CD4-positive, alpha-beta T cell treated with Interleukin-2 at 100 ng/mL for 4 hours (primary cell): ENCODE data around the gene MMP24OS.
"Not testable (repeated sequence)": the region's sequence is repeated elsewhere in the genome, so short reads cannot be mapped to it uniquely, and the experiment has no call there.

Experiments used
- DNase-seq: peaks from one replicate; pipeline ENCODE4 v3.0.0-alpha.2; 2020; ENCODE audit warnings: low spot score

MMP24OS gene

DNA sequence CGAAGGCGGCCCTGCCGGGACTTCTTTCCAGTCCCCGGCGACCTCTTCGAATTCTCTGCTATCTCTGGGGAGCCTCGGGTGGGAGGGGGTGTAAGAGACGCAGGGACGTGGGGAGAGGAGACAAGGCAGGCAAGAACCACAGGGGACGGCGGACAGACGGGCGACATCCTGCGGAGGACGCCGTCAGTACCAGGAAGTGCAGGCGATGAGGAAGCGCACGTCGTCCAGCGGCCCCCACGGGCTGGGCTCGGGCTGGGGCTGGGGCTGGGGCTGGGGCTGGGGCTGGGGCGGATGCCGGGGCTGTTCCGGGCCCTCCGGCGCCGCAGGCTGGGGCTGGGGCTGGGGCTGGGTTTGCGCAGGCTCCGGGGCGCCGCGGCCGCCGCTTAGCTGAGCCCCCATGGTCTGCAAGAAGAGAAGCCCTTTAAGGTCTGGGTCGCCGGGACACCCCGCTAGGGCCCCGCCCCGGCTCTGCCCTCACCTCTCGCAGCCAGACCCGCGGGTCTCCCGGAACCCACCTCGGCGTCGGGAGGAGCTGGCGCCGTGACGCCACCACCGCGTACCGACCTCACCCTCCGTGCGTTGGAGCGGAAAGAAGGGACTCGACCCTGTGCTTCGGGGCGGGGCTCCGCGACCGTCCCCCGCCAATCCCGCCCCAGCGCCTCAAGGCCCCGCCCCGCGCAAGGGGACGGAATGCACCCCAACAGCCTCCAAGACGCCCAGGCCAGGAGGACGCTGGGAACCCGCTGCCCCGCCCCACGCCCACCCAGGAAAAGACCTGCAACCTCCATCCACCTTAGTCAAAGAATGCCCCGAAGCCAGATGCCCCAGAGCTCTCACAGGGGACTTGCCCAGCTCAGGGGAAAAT lies at the start of gene MMP24OS:
TSS of gene MMP24OS (minus strand) at position 592 of the 865 bp plus-strand sequence. CDS start at position 399, 193 bp downstream.
- DNase-seq: peak; percentile 92

DNA sequence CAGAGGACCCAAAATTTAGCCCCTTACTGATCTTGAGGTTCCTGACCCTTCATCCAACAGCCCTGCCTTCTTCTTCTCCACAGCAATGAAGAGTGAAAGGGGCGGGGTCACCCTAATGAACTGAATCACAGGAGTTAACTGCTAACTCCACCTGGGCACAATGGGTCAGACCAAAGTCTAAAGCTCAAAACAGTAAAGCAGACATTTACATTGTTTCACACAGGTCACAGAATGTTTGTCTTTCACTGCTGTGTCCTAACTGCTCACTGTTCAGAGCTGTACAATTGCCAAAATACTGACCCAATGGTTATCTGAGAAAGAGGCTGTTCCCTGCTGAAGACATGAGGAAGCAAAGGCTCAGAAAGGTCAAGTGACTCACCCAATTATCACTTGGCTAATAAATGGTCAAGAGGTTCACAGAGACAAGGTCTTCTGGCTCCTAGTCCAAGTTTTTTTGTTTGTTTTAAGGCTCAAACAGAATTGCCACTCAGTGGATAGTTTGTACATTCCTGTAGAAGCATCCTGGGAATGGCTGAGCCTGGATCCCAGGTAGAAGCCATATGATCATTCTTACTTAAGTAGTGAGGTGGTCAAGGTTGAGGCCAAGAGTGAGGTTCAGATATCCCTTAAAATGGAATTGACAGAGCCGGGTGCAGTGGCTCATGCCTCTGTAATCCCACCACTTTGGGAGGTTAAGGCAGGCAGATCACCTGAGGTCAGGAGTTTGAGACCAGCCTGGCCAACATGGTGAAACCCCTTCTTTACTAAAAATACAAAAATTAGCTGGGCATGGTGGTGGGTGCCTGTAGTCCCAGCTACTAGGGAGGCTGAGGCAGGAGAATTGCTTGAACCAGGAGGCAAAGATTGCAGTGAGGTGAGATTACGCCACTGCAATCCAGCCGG lies 49.4 kb upstream of the MMP24OS start:
- DNase-seq: no peak

DNA sequence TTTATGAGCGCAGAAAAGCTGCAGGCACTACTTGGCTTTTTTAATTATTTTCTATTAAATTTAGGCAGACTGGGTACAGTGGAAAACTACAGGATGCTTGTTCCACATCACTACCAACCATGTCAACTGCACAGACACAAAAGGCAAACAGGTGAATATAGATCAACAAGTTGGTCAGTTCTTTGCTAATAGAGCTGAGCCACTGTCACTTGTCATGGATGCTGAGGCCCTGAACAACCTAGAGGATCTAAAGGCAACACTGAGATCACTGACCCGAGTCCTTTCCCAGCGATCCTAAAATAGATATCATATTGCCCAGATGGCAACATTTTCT lies 48.8 kb upstream of the MMP24OS start:
- no peak for DNase-seq

DNA sequence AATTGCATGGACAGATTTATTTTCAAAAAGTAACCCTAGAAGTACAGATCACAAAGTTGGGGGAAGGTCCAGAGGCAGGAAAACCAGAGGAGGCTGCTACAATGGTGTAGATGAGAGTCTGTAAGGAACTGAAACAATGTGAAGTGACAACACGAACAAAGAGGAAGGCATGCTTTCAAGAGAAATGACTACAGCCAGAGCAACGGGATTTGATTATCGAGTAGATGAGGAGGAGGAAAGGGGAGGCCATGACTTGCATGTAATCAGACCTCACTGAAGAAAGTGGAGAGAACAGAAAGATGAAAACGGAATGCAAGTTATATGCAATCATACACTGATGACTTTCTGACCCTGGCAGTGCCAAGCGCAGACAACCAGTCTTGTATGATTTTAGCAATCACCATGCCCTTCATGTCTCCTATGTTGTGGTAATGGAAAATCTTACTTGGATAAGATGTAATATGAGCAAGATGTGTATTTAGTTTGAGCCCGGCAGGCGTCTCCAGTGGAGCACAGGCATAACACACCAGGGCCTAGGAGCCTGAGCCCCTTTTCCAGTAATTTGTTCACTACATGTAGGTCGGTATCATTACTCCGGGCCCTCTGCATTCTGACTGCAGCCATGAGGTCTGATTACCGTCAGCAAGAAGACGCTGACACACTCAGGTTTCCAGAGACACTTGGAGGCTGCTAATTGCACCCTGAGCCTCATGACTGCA lies 48.3 kb upstream of the MMP24OS start:
- no peak for DNase-seq

DNA sequence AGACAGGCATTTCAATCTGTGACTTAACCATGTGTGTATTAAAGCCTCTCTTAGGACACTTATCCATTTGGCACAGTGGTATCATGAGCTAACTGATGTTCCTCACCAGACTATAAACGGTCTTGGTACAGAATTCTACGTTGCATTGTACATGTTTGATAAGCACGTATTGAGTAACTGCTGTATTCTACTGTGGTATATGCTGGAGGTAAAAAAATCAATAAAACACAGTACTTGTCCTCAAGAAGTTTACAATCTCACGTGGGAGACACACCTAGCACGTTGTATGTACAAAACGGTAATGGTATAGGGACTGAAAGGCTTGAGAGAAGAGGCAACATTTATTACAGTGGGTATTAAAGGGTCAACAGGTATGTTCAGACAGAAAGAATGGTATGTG lies 47.5 kb upstream of the MMP24OS start:
- no peak for DNase-seq

DNA sequence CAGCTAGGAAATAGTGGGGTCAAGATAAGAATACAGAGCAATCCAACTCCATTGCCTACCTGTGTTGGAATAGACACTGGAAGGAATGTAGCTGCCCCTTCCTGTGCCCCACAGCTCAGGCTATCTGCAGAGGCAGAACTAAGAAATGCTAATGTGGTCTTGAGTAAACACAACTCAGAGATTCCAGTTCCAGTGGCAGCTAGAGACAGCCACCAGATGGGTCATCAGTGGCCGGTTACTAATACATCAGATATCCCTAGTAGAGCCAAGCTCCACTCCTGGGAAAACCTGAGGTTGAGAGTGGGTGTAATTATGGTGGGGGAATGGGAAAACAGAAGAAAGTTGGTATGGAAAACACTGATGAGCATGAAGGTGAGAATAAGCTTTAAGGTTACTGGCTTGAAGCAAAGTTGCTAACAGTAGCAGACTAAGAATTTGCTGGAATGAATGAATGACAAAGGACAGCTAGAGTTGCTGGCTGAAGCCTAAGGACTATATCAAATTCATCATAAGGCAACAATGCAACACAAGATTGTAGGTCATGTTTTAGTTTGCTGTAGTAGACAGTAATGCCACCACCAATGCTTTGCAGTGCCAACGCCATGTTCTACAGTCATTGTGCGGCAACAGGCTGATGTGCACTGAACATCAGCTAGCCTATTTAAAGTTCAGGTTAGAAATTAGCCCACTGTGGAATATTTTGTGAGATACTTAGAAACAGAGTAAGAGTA lies 42.6 kb upstream of the MMP24OS start:
- no peak for DNase-seq

DNA sequence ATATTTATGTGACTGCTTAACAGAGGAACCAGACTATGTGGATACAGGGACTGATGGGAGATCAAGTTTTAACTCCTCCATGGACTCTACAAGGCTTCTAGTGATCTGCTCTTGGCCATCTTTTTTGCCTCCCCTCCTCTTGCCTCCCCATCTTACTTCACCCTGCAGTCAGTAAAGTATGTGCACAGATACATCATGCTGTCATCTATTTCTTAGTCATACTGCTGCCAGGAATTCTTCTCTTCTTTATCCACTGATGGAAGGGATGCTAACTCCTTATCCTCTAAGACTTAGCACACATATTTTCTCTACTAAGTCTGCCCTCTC lies 41.9 kb upstream of the MMP24OS start:
- no peak for DNase-seq

DNA sequence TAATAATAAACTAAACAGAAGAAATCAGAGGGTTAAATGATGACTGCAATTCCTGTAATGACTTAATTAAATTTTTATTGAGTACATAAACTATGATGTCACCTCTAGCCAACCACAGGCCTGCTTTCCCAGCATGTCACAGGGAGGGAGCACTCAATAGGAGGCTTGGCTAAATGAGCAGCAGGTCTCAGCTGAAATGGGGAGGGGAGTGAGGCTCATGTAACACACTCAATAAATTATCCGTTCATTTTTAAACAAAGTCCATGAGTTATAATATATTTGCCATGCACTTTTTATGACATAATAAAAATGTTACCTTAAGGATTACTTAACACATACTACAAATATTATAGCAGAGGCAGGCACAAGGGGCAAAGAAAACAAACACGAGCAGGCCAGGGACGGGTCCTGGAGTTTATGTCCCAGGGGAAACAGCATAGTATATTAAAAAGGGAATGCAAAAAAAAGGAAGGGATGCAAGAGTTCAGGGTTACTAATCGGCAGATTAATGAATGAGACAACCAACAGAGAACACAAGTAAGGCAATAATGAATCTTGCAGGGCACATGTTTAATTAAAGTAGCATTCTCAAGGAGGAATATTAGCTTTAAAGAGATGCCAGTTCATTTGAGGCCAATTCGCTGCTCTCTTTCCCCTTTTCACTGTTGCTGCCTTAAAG lies 41.4 kb upstream of the MMP24OS start:
- DNase-seq: no peak

DNA sequence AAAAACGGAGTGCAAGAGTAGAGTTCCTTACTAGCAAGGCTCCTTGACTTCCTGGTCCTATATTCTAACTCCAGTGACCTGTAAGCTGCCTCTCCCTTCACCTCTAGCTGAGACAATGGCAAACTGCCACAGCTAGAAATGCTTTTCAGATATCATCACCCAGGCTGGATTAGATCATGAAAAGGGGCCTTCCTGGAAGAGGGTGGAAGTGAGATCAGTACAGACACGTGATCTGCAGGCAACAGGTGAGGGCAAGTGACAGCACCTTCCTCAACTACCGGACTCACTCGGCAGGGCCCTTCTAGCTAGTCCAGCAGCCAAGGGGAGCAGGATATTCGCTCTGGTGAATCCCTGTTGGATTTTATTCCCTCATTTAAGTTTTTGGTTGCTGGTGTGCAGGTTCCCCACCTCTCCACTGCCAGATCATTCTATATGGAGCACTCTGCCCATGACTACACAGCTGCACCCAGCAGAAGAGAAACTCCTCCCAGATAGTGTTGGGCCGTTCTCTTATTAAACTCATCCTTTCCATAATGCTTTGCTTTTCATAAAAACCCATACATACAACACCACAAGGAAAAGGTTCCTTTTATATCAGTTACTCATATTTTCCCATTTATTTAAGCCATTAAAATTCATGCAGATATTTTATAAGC lies 40.7 kb upstream of the MMP24OS start:
- DNase-seq: no peak

DNA sequence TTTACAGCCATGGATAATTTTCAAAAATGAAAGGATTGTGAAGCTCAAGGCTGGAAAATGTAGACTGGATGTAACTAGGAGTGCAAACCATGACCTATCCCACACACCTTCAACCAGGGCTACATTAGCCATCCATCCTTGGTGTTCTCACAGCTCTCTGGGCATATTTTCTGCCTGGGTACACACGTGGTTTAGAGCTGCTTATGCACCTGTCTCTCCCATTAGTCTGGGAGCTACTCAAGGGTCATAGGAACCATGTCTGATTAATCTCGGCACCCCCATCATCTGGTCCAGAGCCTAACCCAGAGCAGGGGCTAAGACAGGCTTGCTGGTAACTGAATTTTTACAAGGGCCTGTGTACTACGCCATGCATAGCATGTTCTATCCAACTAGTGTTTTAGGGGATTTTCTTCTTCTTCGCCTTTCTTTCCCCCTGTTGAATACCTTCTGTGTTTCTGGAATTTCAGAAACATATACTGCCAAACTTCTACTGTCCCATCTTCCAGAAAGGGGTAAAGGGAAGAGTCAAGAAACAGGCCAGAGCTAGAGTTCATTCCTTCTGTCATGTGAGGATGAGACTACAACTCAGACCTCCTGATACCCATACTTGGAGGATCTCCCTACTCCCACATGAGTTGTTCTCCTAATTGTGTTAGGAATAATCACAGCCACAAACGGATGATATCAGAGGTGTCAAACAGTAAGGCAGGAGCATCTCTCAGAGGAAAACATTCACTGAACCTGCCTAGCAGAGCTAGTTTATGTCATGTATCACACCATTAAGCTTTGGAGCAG lies 39.7 kb upstream of the MMP24OS start:
- no peak for DNase-seq

DNA sequence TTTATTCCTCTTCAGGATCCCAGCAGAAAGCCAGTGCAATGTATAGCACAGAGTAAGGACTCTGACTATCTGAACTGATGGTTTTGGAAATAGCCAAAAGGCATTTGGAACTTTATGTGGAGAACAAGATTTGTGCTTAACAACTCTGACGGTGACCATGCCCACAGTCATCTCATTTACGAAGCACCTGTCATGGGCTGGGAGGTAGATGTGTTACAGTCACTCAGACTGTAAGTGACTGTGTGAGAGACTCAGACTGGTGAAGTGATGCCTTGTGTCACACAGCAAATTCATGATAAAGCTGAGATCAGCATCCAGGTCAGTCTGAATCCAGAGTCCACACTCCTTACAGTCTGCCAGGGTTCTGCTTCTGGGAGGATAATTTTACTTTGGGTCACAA lies 38.2 kb upstream of the MMP24OS start:
- DNase-seq: no peak

DNA sequence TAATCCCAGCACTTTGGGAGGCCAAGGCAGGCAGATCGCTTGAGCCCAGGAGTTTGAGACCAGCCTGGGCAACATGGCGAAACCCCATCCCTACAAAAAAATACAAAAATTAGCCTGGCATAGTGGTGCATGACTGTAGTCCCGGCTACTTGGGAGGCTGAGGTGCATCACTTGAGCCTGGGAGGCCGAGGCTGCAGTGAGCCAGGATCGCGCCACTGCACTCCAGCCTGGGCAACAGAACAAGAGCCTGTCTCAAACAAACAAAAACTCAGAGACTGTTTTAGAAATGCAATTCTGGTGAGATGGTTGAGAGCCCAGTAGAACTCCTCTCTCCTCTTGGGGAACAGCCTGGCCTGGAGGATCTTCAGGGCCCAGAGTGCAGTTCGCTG lies 37.7 kb upstream of the MMP24OS start:
- DNase-seq: not testable (repeated sequence)

DNA sequence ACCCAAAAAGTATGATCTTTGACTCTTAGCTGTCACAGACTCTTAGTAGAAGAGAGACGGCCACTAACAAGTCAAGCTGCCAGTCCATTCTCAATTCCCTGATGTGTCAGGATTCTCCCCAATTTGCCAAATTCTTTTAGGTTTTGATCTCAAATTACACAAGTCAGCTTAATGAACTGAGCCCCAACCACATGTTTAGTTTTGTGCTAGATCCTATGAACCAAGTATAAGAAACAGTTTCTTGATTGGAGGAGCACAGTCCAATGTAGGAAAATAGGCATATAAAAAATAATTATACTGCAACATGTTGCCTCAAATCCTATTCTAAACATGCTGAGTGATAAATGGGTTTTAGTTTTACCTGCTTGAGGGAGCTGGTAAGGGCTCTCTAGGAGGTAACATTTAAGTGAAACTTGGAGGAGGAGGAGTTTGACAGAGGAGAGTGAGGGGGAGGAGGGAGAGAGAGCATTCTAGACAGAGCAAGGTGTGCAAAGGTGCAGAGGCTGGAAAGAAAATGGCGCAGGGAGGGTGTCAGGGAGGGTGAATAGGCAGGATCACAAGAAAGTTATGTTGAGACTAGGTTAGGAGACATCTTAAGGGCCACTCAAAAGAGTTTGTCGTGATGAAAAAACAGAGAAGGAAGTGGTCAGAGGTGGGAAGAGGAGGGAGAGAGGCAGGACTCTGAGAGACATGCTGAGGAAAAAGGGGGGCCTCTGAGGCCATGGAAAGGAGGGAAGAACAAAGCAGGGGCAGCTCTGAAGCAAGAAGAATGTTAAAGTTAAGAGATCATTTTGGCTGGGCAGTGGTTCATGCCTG lies 37.1 kb upstream of the MMP24OS start:
- no peak for DNase-seq

DNA sequence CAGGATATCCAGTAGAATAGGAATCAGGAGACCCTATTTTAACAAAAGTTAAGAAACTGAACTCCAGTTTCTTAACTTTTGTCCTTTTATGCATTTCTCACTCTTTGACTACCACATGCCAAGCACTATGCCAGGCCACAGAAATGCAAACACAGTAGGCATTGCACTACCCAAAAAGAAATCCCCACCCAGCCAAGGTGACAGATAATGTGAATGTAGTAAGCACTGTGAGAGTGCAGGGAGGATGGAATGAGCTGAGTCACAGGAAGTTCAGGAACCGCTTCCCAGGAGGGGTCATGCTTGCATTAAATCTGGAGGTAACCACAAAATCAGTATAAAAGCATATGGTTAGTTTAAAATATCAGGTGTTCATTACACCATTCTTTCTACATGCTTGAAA lies 34.4 kb upstream of the MMP24OS start:
- DNase-seq: no peak

DNA sequence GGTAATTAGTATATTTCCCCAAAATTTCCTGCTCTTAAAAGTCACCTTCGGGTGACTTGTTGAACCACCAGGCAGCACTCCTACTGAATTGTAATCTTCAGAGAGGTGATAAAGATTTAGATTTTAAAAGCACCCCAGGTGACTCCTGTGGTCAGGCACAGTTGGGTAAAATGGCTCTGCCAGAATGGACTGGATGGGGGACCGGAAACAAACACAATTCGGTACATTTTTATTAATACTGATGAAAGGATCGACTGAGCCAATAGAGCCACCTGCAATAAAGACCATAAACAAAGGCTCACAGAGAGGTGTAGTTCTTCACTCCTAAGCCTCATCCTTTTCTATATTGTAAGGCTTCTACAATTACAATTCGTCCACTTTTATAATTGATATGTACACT lies 33.9 kb upstream of the MMP24OS start:
- DNase-seq: no peak

DNA sequence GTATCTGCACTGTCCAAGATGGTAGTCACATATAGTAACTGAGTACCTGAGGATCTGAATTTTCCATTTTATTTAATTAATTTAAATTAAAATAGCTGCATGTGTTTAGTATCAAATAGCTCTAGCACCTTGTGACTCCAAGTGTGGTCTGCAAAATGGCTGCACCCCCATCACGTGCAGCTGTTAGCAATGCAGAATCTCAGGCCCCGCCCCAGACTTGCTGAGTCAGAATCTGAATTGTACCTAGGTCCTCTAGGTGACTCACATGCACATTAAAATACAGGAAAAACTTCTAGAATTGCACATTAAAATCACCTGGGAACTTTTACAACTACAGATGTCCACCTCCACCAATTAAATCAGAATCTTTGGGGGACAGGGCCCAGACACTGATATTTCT lies 33.5 kb upstream of the MMP24OS start:
- peak; percentile 8 for DNase-seq

DNA sequence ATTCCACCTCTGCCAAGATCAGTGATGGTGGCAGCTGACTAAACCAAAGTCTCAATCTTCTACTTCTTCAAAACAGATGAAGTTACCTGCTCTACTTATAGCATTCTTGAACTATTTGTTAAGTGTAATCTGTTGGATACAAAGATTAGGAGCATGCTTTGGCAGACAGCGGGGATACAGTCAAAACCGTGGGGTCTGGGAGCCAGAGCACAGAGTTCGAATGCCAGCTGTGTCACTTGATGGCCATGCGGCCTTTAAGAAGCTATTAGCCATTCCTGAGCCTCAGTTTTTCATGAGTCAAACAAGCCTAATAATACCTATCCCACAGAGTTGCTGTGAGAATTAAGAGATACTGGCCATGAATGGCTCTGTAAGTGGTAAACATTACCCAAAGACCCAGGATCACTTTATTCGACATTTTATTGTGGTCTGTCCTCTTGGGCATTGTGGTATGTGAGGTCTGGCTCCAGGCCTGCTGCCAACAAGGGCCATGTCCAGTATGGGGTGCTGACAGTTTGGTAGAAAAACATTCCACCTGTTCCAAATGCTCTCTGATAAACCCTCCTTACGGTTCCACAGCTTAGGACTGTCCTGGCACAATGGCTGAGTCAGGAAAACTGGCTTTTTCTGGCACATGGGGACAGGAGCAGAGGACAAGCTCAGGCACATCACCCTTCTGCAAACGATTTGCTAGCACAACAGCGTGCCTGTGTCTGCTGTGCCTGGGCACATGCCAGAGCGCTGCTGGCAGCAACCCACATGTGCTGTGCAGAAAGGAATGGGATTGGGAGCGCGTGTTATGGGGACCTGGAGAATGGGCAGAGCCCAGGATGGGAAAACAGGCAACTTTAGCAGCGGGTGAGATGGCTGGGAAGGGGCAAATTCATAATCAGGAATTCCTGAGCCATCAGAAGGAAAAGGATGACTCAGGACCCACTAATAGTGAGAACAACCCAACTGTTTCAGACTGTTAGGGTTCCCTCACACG lies 30.0 kb upstream of the MMP24OS start:
- DNase-seq: no peak

DNA sequence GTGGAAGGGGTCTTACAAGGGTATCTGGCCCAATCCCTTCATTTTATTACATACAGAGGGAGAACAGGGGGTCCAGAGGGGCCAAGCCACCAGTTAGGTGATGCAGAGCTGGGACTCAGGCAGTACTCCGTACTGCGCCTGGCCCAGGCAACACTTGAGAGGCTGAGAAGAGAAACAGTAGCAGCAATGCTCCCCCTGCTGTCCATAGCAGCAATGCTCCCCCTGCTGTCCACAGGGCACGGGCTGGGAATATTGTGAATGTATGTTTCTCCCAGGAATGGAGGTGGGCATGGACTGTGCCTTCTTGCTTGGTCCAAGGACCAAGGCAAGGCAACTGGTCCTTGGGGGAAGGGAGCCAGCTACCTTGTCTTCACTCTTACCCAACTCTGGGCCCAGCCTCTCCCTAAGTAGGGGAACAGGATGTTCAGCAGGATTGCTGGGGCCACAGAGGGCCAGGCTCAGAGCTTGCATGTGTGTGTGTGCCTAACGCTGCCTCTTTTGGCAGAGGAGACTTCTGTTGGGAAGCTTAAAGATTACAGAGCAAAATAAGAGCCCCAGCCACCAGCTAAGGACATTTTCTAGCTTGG lies 29.1 kb upstream of the MMP24OS start:
- peak; percentile 24 for DNase-seq
